ENCODE measurements around the gene SCFD2.

DNA sequence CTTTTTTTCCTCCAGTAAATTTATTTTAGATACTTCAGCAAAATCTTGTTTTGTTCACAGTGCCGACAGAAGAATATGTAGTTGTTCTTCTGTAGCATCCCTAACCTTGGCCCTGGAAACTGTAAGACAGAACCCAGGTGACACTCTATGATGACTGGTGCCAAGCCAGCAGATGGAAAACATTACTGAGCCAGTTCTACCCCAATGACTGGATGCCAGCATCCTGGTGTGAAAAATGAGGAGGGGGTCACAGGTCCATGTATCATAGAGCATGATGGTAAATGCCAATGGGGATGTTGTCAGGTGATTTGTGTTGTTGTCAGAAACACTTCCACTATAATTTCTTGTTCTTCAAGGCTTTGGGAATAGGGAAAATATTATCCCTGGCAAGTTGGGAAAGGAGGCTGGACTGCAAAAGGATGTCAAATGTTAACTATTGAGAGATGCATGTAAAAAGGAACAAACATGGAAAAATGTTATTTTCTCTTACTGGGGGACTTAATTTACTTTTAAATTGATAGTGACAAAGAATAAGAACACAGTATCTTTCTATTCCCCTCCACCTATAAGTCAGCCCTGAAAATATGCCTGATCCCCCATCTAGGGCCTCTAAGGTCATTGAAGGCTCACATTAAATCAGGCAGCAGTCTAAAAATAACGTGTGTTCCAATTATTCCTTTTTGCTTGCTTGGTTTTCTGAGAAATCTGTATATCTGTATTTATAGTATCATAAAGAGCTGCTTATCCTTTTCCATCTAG, 343.9 kb downstream of the SCFD2 start:
- TF ChIP-seq ESRRA (IDR thresholded peaks at IDR 0.05; ENCODE audit: borderline replicate concordance, low read length) = no peak
- TF ChIP-seq, protein P1, sequence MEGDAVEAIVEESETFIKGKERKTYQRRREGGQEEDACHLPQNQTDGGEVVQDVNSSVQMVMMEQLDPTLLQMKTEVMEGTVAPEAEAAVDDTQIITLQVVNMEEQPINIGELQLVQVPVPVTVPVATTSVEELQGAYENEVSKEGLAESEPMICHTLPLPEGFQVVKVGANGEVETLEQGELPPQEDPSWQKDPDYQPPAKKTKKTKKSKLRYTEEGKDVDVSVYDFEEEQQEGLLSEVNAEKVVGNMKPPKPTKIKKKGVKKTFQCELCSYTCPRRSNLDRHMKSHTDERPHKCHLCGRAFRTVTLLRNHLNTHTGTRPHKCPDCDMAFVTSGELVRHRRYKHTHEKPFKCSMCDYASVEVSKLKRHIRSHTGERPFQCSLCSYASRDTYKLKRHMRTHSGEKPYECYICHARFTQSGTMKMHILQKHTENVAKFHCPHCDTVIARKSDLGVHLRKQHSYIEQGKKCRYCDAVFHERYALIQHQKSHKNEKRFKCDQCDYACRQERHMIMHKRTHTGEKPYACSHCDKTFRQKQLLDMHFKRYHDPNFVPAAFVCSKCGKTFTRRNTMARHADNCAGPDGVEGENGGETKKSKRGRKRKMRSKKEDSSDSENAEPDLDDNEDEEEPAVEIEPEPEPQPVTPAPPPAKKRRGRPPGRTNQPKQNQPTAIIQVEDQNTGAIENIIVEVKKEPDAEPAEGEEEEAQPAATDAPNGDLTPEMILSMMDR (IDR thresholded peaks at IDR 0.05) = no peak
- no peak for TF ChIP-seq MAZ (IDR thresholded peaks at IDR 0.05; ENCODE audit: borderline replicate concordance, low read depth, low read length)
- no peak for TF ChIP-seq POLR2A (IDR thresholded peaks at IDR 0.05; ENCODE audit: low read length)
- TF ChIP-seq CHD2 (IDR thresholded peaks at IDR 0.05; ENCODE audit: low read length, partially characterized antibody) = no peak
- TF ChIP-seq SREBF2 (IDR thresholded peaks at IDR 0.05) = no peak
- no peak for TF ChIP-seq EP300 (IDR thresholded peaks at IDR 0.05)
- TF ChIP-seq SMC3 (IDR thresholded peaks at IDR 0.05) = no peak
- no peak for TF ChIP-seq MYC (IDR thresholded peaks at IDR 0.05; ENCODE audit: borderline replicate concordance, low read length)
- TF ChIP-seq, protein P2, sequence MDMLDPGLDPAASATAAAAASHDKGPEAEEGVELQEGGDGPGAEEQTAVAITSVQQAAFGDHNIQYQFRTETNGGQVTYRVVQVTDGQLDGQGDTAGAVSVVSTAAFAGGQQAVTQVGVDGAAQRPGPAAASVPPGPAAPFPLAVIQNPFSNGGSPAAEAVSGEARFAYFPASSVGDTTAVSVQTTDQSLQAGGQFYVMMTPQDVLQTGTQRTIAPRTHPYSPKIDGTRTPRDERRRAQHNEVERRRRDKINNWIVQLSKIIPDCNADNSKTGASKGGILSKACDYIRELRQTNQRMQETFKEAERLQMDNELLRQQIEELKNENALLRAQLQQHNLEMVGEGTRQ (IDR thresholded peaks at IDR 0.05) = no peak
- no peak for TF ChIP-seq JUN (IDR thresholded peaks at IDR 0.05)
- TF ChIP-seq, protein P3, sequence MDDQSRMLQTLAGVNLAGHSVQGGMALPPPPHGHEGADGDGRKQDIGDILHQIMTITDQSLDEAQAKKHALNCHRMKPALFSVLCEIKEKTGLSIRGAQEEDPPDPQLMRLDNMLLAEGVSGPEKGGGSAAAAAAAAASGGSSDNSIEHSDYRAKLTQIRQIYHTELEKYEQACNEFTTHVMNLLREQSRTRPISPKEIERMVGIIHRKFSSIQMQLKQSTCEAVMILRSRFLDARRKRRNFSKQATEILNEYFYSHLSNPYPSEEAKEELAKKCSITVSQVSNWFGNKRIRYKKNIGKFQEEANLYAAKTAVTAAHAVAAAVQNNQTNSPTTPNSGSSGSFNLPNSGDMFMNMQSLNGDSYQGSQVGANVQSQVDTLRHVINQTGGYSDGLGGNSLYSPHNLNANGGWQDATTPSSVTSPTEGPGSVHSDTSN (IDR thresholded peaks at IDR 0.05) = no peak
